ENCODE data around the gene BLOC1S5. TPM values are rescaled to one million over a fixed set of nuclear protein-coding genes. Genes with fewer than 3 reads are reported as not detected.

The BLOC1S5 gene
- total and polyA plus RNA-seq, 4 experiments from 2014 or later, result 23.0 to 36.3 (median 26.1) TPM

DNA sequence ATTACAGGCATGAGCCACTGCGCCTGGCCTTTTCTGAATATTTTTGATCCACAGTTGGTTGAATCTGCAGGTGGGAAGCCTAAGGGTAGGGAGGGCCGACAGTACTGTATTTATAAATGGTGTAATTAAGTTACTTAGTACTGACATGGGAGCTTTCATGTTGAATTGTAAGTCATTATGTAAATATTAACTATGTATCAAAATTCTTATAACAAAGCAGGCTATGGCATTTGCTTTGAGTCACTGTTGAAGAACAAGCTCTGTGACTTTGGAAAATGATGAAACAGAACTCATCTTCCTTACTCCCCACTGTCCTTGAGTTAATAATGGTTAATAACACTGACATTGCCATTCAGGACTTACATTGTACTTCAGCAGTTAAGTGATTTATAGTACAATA, 90.6 kb downstream of the BLOC1S5 start:
- Mint-ChIP-seq H3K4me3 (no peak overlapping the region), H3K27ac (no peak overlapping the region), H3K4me1 (peaks cover 0 to 2% (median 0%) of the 10 kb centered on the region in 4 donors), H3K36me3 (peaks cover 2 to 4% of the 10 kb centered on the region in 2 donors), H3K27me3 (peaks cover 6 to 17% of the 10 kb centered on the region in 2 donors), H3K9me3 (peaks cover 3 to 15% (median 10%) of the 10 kb centered on the region in 8 donors)
- intact Hi-C loops (cut with micrococcal nuclease), result no loop called here
- Histone ChIP-seq H3K4me1 (ENCODE audit: insufficient read depth, low read length) (no peaks in the 10 kb centered on the region), H3K27me3 (ENCODE audit: insufficient read depth, low read length) (no peaks in the 10 kb centered on the region), H3K36me3 (ENCODE audit: insufficient read depth, low read length) (no peaks in the 10 kb centered on the region), H3K27ac (ENCODE audit: low read depth, low read length) (no peak overlapping the region), H3K9me3 (ENCODE audit: control insufficient read depth in 1 of 2, low read length in 2 of 2) (no peaks in the 10 kb centered on the region), H3K4me3 (ENCODE audit: low read length in 2 of 2) (no peak overlapping the region)
- DNase-seq, result no peak
- CTCF ChIA-PET (ENCODE audit: partially characterized antibody), result interaction anchor here (0.6 to 0.9 kb wide), 2 partner anchors 12 to 155 kb away, joined by 3 read pairs; no protein-coding TSS in a partner anchor
- POLR2A ChIA-PET (ENCODE audit: partially characterized antibody), result no interaction called here

DNA sequence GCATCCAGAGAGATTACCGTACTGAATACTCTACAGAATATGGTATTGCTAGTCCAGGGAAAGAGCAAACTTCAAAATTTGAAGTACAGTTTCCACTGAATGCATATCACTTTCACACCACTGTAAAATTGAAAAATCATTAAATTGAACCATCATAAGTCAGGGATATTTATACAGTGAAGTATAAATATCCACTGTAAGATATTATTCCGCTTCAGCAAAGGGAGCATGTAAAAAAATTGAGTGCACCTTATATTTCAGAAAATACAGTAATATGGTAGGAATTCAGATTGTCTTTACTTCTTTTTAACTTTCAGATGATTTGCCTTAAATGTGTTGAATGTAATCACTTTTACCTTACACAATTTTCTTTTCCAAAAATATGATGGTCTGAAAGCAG, 92.7 kb downstream of the BLOC1S5 start:
- Histone ChIP-seq H3K9me3 (ENCODE audit: control insufficient read depth in 1 of 2, low read length in 2 of 2) (no peaks in the 10 kb centered on the region), H3K27ac (ENCODE audit: low read depth, low read length) (no peak overlapping the region), H3K27me3 (ENCODE audit: insufficient read depth, low read length) (no peaks in the 10 kb centered on the region), H3K4me3 (ENCODE audit: low read length in 2 of 2) (no peak overlapping the region), H3K36me3 (ENCODE audit: insufficient read depth, low read length) (no peaks in the 10 kb centered on the region), H3K4me1 (ENCODE audit: insufficient read depth, low read length) (no peaks in the 10 kb centered on the region)
- peaks cover 5 to 19% (median 11%) of the 10 kb centered on the region in 8 donors for H3K9me3 Mint-ChIP-seq
- intact Hi-C loops (cut with micrococcal nuclease), result no loop called here
- ChIA-PET POLR2A (ENCODE audit: partially characterized antibody) (no interaction called here), CTCF (ENCODE audit: partially characterized antibody) (no interaction called here)
- H3K27ac Mint-ChIP-seq, result no peak overlapping the region
- H3K27me3 Mint-ChIP-seq, result peaks cover 8 to 20% of the 10 kb centered on the region in 2 donors
- H3K36me3 Mint-ChIP-seq, result peaks cover 2 to 4% of the 10 kb centered on the region in 2 donors
- DNase-seq, result no peak
- H3K4me1 Mint-ChIP-seq, result peaks cover 0 to 2% (median 0%) of the 10 kb centered on the region in 4 donors
- no peak overlapping the region for H3K4me3 Mint-ChIP-seq

DNA sequence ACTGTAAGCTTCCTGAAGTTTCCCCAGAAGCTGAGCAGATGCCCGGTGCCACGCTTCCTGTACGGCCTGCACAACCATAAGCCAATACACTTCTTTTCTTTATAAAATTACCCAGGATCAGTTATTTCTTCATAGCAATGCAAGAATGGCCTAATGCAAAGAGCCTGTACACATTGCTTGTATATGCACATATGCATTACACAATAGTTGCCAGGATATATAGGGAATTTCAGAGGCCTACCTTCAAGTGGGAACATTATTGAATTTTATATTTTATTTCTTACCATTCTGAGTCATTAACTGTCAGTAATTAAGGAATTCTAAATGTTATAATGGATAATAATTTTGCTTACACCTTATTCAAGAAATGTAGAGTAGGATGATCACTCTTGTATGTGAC, 93.6 kb downstream of the BLOC1S5 start:
- Histone ChIP-seq H3K27ac (ENCODE audit: low read depth, low read length) (no peak overlapping the region), H3K36me3 (ENCODE audit: insufficient read depth, low read length) (no peaks in the 10 kb centered on the region), H3K9me3 (ENCODE audit: control insufficient read depth in 1 of 2, low read length in 2 of 2) (no peaks in the 10 kb centered on the region), H3K4me3 (ENCODE audit: low read length in 2 of 2) (no peak overlapping the region), H3K27me3 (ENCODE audit: insufficient read depth, low read length) (no peaks in the 10 kb centered on the region), H3K4me1 (ENCODE audit: insufficient read depth, low read length) (no peaks in the 10 kb centered on the region)
- Mint-ChIP-seq H3K9me3 (peaks cover 5 to 19% (median 11%) of the 10 kb centered on the region in 8 donors), H3K36me3 (peaks cover 2 to 4% of the 10 kb centered on the region in 2 donors), H3K4me3 (no peak overlapping the region), H3K27ac (no peak overlapping the region), H3K27me3 (peaks cover 4 to 16% of the 10 kb centered on the region in 2 donors), H3K4me1 (peaks cover 0 to 2% (median 0%) of the 10 kb centered on the region in 4 donors)
- DNase-seq, result no peak
- POLR2A ChIA-PET (ENCODE audit: partially characterized antibody), result no interaction called here
- CTCF ChIA-PET (ENCODE audit: partially characterized antibody), result no interaction called here
- intact Hi-C loops (cut with micrococcal nuclease), result no loop called here

Other genes with a start within 250 kb of the BLOC1S5 start
- gene TXNDC5, start 153.6 kb downstream of the BLOC1S5 start, total RNA-seq, result 10 to 100 TPM; 18.1 to 21.8 TPM
- gene TXNDC5, start 153.6 kb downstream of the BLOC1S5 start, polyA plus RNA-seq, result 10 to 100 TPM; 26.9 to 45.7 TPM
- gene EEF1E1, start 38.2 kb upstream of the BLOC1S5 start, total RNA-seq, result 10 to 100 TPM; 14.8 to 20.7 TPM
- gene EEF1E1, start 38.2 kb upstream of the BLOC1S5 start, polyA plus RNA-seq, result 10 to 100 TPM; 52.8 to 82.7 TPM

All from CD4-positive, alpha-beta memory T cell (primary cell).